GM23338 (cell line): ENCODE data around the gene LRRC73. TPM values are rescaled to one million over a fixed set of nuclear protein-coding genes. Genes with fewer than 3 reads are reported as not detected.

ENCODE experiments used
- ATAC-seq: fragments of 200-7000 bp; cut with Tn5 transposase; 3 replicates; pipeline ENCODE4 v1.9.1; 2020
- DNase-seq: peaks from one replicate; pipeline ENCODE4 v3.0.0-alpha.2; 2015; ENCODE audit warnings: low spot score
- H2AFZ ChIP-seq: fragments of 200-600 bp; sonication (generic); 2 replicates; pipeline ENCODE4 v1.8.0; 2016; ENCODE audit warnings: antibody characterized with exemption, mild to moderate bottlenecking, moderate library complexity
- H3F3A ChIP-seq: fragments of 200-600 bp; sonication (generic); replicated peaks from 2 replicates; pipeline ENCODE4 v1.8.0; 2017; ENCODE audit warnings: antibody characterized with exemption, mixed run types, low read depth
- H3K27ac ChIP-seq: fragments of 200-600 bp; sonication (generic); 2 replicates; pipeline ENCODE4 v1.6.1; 2016; ENCODE audit warnings: low read depth
- H3K27me3 ChIP-seq: fragments of 200-600 bp; sonication (generic); 2 replicates; pipeline ENCODE4 v1.8.0; 2016; ENCODE audit warnings: mild to moderate bottlenecking, mixed run types, moderate library complexity; ENCODE audit not compliant: insufficient read depth
- H3K36me3 ChIP-seq: fragments of 200-600 bp; sonication (generic); 2 replicates; pipeline ENCODE4 v1.8.0; 2016; ENCODE audit warnings: mild to moderate bottlenecking; ENCODE audit not compliant: insufficient read depth
- H3K4me1 ChIP-seq: fragments of 200-600 bp; sonication (generic); 2 replicates; pipeline ENCODE4 v1.8.0; 2016; ENCODE audit warnings: mild to moderate bottlenecking, moderate library complexity; ENCODE audit not compliant: insufficient read depth
- H3K4me2 ChIP-seq: fragments of 200-600 bp; sonication (generic); 2 replicates; pipeline ENCODE4 v1.7.1; 2017; ENCODE audit warnings: mixed run types
- H3K4me3 ChIP-seq: fragments of 200-600 bp; sonication (generic); 2 replicates; pipeline ENCODE4 v1.6.1; 2016; ENCODE audit warnings: mixed run types
- H3K79me2 ChIP-seq: fragments of 200-600 bp; sonication (generic); replicated peaks from 2 replicates; pipeline ENCODE4 v1.8.0; 2017; ENCODE audit warnings: mild to moderate bottlenecking; ENCODE audit not compliant: insufficient read depth
- H3K9me2 ChIP-seq: fragments of 200-600 bp; sonication (generic); 2 replicates; pipeline ENCODE4 v1.8.0; 2017; ENCODE audit not compliant: insufficient read depth
- H4K20me1 ChIP-seq: fragments of 200-600 bp; sonication (generic); replicated peaks from 2 replicates; pipeline ENCODE4 v1.8.0; 2017; ENCODE audit warnings: mild to moderate bottlenecking; ENCODE audit not compliant: insufficient read depth
- H3K27ac Mint-ChIP-seq: 2 replicates; pipeline ENCODE4 v1.8.0; 2020; ENCODE audit warnings: inconsistent platforms, mild to moderate bottlenecking, moderate library complexity, mixed read lengths
- H3K27me3 Mint-ChIP-seq: 3 replicates; pipeline ENCODE4 v1.8.0; 2022; ENCODE audit warnings: low read depth, mild to moderate bottlenecking, moderate library complexity, mixed read lengths, inconsistent platforms; ENCODE audit not compliant: insufficient read depth, poor library complexity
- H3K36me3 Mint-ChIP-seq: 3 replicates; pipeline ENCODE4 v1.8.0; 2021; ENCODE audit warnings: low read depth, mild to moderate bottlenecking, inconsistent platforms, moderate library complexity, mixed read lengths
- H3K4me1 Mint-ChIP-seq: 3 replicates; pipeline ENCODE4 v1.8.0; 2020; ENCODE audit warnings: mild to moderate bottlenecking, inconsistent platforms, mixed read lengths
- H3K4me3 Mint-ChIP-seq: 3 replicates; pipeline ENCODE4 v1.8.0; 2021; ENCODE audit warnings: moderate library complexity, mild to moderate bottlenecking, inconsistent platforms, mixed read lengths
- H3K9me3 Mint-ChIP-seq: 3 replicates; pipeline ENCODE4 v1.8.0; 2020; ENCODE audit warnings: moderate library complexity, mild to moderate bottlenecking, inconsistent platforms, mixed read lengths
- ETS1 ChIP-seq: IDR thresholded peaks from 2 replicates; pipeline ENCODE4 v1.6.1; 2016; ENCODE audit warnings: antibody characterized with exemption
- JUNB ChIP-seq: IDR thresholded peaks from one replicate; pipeline ENCODE4 v1.6.1; 2016; ENCODE audit warnings: antibody characterized with exemption; ENCODE audit not compliant: unreplicated experiment
- NANOG ChIP-seq: IDR thresholded peaks from 2 replicates; pipeline ENCODE4 v1.6.1; 2016; ENCODE audit warnings: antibody characterized with exemption, borderline replicate concordance
- POLR2AphosphoS5 ChIP-seq: IDR thresholded peaks from 2 replicates; pipeline ENCODE4 v1.6.1; 2016; ENCODE audit warnings: antibody characterized with exemption, low read depth
- ZNF462 ChIP-seq: fragments of 250-450 bp; sonication (Bioruptor Pico); IDR thresholded peaks from 2 replicates; pipeline ENCODE4 v1.5.0; 2020; ENCODE audit warnings: mild to moderate bottlenecking, moderate library complexity
- polyA plus RNA-seq: library from polyadenylated mRNA; unstranded; fragments of >200 nt; fragmentation: Nextera tagmentation; extraction: Ambion mirVana; gene quantifications from 2 replicates; pipeline ENCODE4 v1.2.1, GENCODE V29; 2016
- total RNA-seq: library from RNA; depleted of rRNA; stranded (reverse); fragments of >200 nt; shearing (Covaris generic); gene quantifications from 2 replicates; pipeline ENCODE4 v1.2.3, GENCODE V29; 2014
- TF ChIP-seq, protein P1 (sequence below), 2 experiments: fragments of 200-600 bp in 1 of 2; sonication (generic) in 1 of 2; conservative IDR thresholded peaks; 2 replicates each; pipeline versions ENCODE4 v1.5.1 to v1.6.1; 2016 to 2017; ENCODE audit warnings: antibody characterized with exemption in 2 of 2, low read depth in 2 of 2, mild to moderate bottlenecking in 2 of 2, moderate library complexity in 1 of 2

LRRC73 gene
- total and polyA plus RNA-seq, 2 experiments from 2014 or later = 0.26 to 0.59 TPM

- no peak for TF ChIP-seq ZNF462
Measured at GRCh38 chr6:43464337-43464736, 45.8 kb downstream of the LRRC73 start (continued).

GRCh38 chr6:43461936-43462335 lies 48.2 kb downstream of the LRRC73 start:
- Histone ChIP-seq H3K27me3 (peaks cover 11% of the 10 kb centered on the region), H3K9me2 (no peaks in the 10 kb centered on the region), H3K4me2 (no peak overlapping the region), H3K79me2 (no peaks in the 10 kb centered on the region), H3K27ac (no peak overlapping the region), H3K36me3 (no peaks in the 10 kb centered on the region), H3K4me3 (no peak overlapping the region), H3K4me1 (no peaks in the 10 kb centered on the region), H3F3A (no peaks in the 10 kb centered on the region), H2AFZ (no peak overlapping the region), H4K20me1 (no peaks in the 10 kb centered on the region; the same call in 1 of the 2 replicates)
- H3K27ac Mint-ChIP-seq = no peak overlapping the region
- H3K27me3 Mint-ChIP-seq = peaks cover 14% of the 10 kb centered on the region
- ATAC-seq = no peak
- H3K4me3 Mint-ChIP-seq = no peak overlapping the region
- DNase-seq = no peak
- peaks cover under 1% of the 10 kb centered on the region; the same call in 2 of the 3 replicates for H3K9me3 Mint-ChIP-seq
- H3K36me3 Mint-ChIP-seq = no peaks in the 10 kb centered on the region; the same call in 2 of the 3 replicates
- peaks cover 1% of the 10 kb centered on the region; the same call in 1 of the 3 replicates for H3K4me1 Mint-ChIP-seq
- TF ChIP-seq JUNB = no peak
- no peak for TF ChIP-seq ETS1
- TF ChIP-seq ZNF462 = no peak
- TF ChIP-seq, protein P1, sequence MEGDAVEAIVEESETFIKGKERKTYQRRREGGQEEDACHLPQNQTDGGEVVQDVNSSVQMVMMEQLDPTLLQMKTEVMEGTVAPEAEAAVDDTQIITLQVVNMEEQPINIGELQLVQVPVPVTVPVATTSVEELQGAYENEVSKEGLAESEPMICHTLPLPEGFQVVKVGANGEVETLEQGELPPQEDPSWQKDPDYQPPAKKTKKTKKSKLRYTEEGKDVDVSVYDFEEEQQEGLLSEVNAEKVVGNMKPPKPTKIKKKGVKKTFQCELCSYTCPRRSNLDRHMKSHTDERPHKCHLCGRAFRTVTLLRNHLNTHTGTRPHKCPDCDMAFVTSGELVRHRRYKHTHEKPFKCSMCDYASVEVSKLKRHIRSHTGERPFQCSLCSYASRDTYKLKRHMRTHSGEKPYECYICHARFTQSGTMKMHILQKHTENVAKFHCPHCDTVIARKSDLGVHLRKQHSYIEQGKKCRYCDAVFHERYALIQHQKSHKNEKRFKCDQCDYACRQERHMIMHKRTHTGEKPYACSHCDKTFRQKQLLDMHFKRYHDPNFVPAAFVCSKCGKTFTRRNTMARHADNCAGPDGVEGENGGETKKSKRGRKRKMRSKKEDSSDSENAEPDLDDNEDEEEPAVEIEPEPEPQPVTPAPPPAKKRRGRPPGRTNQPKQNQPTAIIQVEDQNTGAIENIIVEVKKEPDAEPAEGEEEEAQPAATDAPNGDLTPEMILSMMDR (conservative IDR thresholded peaks at IDR 0.05; ENCODE audit: low read depth in 2 of 2) = no peak
- no peak for TF ChIP-seq NANOG
- no peak for TF ChIP-seq POLR2AphosphoS5
